Ammon's horn (tissue), 1 donor: ENCODE data around the gene MAPK1.
"Not testable (repeated sequence)": the region's sequence is repeated elsewhere in the genome, so short reads cannot be mapped to it uniquely, and the experiment has no call there.

Experiments used
- DNase-seq: peaks from one replicate; pipeline ENCODE4 v3.0.0-alpha.2; 2016; ENCODE audit warnings: low spot score

The MAPK1 gene

DNA sequence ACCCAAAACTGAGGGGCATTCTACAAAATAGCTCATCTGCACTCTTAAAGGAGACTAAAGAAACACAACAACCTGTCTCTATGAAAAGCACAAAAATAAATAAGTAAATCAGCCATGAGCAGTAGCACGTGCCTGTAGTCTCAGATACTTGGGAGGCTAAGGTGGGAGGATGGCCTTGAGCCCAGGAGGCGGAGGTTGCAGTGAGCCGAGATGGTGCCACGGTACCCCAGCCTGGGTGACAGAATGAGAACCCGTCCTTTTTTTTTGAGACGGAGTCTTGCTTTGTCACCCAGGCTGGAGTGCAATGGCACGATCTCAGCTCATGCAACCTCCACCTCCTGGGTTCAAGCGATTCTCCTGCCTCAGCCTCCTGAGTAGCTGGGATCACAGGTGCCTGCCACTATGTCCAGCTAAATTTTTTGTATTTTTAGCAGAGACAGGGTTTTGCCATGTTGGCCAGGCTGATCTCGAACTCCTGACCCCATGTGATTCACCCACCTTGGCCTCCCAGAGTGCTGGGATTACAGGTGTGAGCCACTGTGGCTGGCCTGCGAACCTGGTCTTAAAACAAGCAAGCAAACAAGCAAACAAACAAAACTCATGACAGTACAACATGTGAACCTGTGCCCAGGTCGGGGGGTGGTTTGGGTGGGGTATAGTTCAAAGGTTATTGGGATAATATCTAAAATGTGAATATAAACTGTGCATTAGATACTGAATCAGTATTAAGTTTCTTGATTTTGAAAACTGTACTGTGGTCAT is 76.4 kb downstream of the MAPK1 start:
- DNase-seq = not testable (repeated sequence)

DNA sequence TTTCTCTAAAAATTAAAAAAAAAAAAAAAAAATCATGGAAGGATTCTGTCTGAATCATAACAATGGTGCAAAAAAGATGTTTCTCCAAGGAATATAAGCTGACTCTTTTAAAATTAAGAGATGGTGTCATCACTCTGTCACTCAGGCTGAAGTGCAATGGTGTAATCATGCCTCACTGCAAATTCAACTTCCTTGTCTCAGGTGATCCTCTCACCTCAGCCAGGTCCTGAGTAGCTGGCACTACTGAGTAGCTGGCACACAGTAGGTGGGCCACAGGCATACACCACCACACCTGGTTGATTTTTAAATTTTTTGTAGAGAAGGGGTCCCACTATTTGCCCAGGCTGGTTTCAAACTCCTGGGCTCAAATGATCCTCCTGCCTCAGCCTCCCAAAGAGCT is 77.1 kb downstream of the MAPK1 start:
- no peak for DNase-seq

DNA sequence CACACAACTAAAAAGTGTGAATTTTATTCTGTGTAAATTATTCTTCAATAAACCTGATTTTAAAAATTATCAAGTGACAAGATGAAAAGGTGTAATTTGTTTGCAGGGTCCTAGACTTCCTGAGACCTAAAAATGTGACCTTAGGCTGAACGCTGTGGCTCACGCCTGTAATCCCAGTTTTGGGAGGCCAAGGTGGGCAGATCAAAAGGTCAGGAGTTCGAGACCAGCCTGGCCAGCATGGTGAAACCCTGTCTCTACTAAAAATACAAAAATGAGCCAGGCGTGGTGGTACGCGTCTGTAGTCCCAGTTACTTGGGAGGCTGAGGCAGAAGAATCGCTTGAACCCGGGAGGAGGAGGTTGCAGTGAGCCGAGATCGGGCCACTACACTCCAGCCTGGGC is 79.9 kb downstream of the MAPK1 start:
- DNase-seq = not testable (repeated sequence)

DNA sequence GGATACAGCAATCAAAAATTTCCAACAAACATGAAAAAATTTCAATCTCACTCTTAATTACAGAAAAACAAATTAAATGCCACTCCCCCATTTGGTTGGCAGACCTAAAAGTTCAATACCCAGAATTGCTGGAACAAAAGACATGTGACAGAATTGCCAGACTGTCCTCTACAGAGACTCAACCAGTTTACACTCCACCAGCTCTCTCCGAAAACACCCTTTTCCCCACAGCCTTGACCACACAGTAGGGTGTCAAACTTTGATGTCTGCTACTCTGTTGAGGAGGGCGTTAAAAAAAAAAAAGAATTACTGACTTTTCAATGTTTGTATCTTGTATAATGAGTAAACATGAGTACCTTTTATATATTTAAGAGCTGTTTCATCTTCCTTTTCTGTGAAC is 87.2 kb downstream of the MAPK1 start:
- DNase-seq = no peak

DNA sequence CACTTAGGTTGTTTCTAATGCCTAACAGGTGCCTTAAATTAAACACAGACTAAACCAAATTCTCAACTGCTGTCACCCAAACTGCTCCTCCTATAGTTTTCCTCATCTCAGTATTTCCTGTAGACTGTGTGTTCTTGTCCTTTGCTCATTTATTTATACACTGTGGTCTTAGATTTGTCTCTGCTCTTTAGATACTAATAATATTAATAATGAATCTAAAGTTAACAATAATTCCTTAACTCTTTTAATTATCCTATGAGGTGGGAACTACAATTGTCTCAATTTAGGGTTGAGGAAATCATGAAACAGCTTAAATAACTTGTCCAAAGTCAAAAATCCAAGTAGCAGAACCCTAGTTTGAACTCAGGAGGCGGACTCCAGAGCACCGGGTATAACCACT is 88.0 kb downstream of the MAPK1 start:
- no peak for DNase-seq

DNA sequence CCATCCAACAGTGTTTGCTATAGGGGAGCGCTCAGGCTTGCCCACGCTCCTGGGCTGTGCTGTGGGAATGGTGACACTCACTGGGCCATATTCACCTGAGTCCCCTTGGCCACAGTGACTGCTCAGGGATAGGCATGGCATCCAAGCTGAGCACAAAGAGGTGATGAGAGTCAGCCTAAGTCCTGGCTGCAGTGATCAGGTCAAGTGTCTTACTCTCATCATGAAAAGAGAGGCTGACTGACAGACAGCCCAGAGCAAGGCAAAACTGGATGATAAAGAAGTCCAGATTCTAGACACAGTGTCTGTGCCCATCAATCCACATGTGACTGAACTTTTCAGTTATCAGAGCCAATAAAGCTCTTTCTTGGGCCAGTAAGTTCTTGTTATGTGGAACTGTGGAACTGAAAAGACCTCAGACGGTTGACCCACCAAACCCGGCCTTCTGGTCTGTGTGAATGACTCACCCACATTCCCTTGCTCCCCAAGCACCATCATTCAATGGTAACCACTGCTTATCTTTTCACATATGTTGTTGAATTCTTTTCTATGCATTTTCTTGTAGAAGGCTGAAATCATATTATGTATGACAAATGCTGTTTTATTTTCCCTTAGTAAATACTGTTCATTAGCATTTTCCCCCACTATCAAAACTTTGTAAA is 88.6 kb downstream of the MAPK1 start:
- DNase-seq = no peak

DNA sequence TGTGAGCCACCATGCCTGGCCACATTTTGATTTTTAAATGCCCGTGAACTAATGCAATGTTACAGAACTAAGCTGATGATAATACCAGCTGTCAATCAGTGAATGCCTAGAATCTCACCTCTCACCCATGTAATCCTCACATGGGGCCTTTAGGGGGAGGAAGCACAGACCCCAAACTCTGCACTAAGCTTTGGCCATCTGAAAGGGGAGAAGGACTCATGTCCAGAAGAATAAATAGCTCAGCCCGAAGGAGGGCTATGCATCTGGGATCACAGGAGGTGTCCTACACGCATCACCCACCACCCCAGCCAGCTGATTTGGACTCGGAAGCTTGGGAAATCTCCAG is 95.8 kb downstream of the MAPK1 start:
- no peak for DNase-seq

DNA sequence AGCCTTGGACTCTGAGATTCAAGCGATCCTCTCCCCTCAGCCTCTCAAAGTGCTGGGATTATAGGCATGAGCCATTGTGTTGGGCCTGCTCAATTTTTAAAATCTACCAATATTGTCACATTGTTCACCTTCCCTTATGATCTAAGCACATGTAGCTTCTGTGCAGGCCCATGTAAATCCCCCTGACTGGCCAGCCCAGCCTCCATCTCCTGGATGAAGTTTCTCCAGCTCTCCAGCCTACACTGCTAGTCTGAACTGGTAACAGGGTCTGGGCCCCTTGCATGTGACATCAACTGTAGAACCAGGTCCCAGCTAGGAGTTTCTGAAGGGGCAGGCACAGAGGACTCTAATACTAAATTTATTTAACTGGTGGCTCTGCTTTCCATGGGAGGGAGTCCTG is 99.0 kb downstream of the MAPK1 start:
- no peak for DNase-seq

DNA sequence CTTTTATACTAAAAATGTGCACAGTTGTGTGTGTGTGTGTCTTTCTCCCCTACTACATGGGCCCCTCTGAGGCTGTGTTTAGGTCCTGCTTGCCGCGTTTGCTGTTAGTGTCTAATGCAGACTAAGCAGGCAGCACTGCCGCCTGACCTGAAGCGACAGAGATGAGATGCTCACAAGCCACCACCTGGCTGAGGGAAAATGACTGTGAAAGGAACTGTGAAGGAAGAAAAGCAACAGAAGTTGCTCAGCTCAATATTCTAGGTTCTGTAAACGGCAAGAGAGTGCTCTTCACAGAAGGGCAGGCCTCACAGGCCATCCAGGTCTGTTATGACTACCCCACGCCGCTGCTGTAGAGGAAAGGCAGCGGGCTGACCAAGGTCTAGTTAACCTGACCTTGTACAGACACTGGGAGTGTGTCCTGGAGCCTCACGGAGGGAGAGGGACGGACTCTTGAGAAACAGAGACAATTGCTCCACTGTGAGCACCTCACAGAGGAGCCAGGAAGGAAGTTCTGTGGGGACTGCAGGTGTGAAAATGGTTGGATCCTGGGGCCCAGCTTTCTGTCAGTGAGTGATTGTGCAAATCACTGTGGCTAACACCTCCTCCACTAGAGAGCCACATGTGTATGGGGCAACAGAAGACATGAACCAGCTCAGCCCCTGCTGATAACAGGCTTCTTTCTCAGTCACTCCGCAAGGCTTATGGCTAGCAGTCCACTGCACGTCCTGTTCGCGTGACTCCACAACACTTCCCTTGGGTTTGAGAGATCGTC is 100.6 kb downstream of the MAPK1 start:
- DNase-seq = no peak

DNA sequence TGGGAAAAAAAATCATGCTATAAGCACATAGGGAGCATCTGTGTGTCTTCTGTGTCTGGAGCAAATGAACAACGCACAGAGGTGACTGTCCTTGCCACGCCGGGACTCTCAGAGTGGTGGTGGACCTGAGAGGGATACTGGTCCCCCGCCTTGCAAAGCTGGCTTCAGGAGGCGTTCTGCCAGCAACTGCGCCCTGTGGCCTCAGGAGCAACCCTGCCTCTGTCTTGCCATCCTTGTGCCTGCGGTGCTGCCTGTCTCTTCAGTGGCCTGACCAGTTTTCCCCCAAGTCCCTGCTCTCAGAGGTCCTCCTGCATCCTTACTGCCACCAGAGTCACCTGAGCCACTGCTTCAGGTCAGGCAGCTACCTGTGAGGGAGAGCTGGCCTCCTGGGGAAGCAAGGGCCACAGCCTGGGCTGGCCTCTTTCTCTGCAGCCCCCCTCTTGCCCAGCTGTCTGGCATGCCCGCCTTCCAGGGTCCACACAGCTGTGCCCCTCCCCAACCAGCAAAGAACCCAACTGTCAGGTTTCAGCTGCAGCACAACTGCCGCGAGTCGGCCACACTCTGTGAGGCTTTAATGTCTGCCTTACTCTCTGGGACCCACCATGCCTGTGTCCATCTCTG is 101.4 kb downstream of the MAPK1 start:
- DNase-seq = no peak

DNA sequence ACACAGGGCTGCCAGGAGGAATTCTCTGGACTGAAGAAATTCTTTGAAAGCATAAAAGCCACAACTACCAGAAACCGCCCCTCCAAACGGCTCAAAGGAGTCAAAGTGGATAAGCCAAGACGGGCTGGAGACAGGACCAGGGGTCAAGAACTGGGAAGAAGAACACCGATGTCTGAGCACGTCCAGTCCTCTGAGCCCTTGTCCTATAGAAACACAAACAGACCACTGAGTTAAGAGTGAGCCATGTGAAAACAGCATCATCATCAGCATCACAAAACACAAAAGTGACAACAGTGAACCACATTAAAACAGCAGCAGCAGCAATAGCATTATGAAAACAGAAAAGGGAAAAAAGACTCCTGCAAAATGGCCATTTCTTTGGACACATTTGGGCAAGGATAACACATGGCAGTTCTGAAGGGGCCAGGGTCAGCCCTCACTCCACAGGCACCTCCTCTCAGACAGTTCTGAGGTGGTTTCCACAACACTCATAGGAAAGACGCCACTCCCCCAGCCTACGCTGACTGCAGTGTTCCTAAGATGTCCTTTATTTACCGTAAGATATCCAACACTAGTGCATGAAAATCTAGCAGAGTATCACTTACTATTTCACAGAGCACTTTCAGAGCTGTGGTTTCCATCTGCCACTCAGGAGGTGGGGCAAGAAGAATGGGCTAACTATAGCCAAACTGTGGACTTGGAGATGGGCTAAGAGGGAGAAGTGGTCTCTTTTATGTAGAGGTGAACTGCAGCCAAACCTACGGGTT is 103.2 kb downstream of the MAPK1 start:
- no peak for DNase-seq

DNA sequence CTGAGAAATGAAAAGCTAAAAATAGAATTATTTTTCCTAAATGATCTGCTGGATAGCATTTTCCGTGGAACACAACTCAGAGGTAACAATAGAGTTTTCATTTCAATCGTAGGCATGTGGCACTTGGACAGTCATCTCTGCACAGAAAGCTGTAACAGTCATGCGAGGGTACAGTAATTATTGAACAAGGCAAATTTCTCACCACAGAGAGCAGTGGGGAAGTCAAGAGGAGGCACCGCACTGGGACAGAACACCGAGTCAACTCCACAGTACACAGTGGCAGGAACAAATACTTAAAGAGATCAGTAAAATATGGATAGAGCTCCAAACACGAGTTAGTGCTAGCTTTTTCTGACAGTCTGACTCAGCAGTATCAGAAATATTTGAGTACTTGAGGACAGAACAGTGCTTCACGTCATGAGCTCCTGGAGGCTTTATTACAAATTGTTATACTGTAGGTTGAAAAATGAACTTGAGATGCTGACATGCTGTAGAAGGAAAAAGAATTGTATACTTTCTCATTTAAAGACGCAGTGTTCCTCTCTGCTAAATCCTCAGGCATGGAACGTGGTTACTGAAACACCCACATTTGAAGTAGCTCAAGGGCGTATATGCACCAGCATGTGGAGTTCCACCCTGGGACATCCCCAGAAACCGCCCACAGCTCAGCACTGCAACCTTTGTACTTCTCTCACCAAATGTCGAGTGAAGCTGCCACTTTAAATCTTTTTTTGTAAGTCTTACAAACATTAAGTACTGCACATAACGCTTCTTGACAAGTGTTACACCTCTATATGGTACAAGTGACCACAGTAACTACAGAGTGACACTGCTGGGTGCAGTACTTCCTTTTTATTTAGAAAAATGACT is 104.5 kb downstream of the MAPK1 start:
- no peak for DNase-seq

DNA sequence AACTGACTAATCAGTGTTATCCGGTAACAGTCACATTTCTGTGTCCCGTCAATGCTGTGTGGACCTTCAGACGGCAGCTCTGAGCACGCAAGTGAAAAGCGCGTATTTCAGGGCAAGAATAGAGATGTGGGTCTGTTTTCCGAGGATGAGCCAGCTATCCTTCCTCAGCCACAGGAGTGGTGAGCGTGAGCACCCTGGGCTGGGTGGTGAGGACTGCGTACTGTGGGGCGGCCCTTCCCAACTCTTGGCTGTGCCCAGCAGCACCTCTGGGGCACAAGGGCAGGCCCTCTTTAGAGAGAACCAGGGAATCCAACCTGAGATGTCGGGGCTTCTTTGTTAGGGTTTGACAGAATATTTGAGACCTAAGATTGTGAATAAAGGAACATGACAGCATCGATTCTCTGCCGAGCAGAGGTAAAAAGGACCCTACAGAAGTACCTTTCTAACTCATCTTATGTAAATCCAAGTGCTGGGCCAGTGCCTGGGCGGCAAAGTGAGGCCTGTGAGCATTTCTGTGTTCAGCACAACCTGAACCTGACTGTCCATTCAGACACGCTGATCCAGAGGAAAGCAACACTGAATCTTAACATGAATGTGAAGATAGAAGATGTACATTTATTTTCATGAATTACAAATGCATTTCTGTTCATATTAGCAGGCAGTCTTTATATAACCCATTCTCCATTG is 105.3 kb downstream of the MAPK1 start:
- DNase-seq = no peak

DNA sequence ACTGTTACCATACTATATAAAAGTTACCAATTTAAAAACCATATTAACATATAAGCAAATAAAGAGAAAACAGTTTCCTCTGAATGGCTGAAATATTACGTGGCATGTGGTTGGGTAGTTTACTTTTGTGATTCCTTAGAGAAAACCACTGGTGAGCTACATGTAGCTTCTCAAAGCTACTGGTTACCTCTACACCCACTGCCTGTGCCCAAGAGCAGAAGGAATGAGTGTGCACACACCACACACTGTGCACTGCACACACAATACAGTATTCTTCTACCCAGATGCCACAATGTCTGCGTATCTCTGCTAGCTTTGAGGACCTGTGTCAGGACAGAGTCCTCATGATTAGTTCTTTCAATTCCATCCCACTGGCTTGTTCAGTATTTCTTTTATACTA is 106.4 kb downstream of the MAPK1 start:
- no peak for DNase-seq

DNA sequence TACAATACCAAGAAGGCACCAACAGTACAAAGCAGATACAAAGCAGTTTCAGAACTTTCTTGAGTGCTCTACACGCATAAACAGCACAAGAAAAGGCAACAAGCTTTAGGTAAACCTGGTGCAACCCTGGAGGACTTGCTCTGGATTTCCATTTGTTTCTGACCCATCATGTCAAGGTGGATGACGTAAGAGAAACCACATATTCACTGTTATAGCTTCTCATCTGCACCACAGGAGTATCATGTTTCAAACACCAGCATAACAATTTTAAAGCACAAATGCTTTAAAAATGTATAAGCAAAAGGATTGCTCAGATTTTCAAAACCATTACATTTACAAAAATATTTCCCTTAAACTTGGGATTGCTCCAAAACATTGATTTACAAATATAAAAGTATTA is 106.8 kb downstream of the MAPK1 start:
- DNase-seq = no peak

DNA sequence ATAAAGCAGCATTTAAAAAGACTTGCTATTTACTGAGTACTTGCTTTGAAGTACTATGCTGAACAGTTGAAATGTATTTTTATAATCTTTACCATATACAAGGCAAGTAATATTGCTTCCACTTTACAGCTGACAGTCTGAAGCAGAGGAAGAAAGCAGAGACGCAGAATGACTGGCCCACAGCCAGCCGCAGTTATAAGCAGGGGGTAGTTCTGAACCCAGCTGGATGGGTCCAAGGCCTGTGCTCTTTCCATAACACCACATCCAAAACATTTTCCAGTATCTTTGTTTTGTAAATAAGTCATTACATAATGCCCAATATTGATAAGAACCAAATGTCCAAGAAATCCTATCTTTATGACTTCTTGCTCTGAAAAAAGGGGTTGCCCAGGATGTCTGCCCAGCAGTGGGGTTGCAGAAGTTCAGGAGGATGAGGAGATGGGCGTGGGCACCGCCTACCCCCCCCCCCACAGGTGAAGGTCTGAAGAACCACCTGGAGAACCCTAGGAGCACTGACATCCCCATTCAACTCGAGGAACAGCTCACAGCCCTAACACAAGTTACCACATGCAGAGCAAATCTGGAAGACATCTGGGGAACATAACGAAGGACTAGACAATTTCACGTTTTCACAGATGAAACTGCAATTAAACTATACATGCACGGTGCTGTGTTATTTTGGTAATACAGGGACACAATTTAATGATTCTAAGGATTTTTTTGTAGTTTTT is 107.6 kb downstream of the MAPK1 start:
- no peak for DNase-seq

DNA sequence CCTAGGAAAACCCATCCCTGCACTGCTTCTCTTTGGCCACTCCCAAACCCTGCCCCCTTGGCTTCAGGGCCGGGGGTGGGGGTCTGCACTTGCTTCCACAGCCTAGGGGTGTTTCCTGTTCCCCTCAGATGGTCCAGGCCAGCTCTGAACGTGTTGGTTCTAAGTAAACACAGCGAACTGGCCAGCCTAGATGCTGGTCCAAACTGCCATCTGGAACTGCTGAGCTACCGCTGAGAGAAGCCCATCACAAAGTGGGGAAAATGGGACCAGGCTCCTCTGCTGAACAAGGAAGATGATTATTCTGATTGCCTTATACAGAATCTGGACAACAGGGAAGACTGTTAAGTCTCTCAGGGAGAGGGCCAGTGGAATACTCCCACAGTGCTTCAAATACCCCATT is 108.4 kb downstream of the MAPK1 start:
- DNase-seq = no peak

DNA sequence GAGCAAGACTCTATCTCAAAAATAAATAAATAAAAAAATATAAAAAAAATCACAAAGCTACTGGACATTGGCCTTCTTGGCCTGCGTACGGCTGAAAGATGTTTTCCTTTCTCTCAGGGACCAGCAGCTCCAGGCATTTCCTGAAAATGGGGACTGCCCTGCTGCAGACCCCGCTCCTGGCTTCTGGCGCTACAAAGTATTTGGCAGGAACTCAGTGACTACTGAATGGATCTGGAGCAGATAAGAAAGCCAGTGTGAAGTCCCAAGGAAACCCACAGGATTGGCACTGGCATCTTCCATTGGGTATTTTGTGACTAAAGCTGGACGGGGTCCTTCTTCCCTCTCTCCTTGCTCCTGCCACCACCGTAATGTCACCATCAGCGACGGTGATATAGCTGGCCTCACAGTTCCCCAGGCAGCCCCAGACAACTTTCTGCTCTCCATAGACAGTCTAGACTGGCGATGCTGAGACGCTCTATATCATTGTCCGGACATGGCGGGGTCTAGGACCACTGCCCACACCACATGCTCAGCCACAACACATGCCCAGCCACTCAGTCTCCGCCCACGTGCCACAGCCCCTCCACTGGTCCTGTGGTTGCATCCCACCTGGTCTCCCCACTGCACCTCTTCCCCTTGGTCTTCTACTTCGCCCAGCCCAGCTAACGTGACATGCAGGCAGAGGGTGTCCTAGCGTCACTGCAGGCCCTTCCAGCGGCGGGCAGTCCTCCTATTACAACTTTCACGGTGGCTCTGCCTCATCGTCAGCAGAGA is 109.2 kb downstream of the MAPK1 start:
- no peak for DNase-seq

DNA sequence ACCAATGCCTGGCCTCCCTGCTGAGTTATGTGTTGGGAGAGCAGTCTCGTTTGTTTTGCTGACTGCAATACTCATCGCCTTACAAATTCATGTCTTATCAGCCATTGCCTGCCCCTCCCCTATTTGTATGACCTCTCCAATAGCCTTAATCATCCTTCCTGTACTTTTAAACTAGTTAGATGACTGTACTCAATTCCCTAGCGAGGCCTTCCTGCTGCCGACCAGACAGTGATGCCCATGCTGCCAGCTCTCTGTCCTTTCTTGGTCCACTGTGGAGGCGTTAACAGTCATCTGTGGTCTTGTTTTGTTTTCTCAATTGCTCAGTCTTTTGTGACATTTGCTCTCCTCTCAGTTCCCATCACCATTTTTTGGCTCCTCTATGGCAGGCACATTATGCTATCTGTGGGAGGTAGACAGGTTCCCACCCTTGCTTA is 111.6 kb downstream of the MAPK1 start:
- no peak for DNase-seq
